Measurements from ENCODE around the gene RPS21.

DNA sequence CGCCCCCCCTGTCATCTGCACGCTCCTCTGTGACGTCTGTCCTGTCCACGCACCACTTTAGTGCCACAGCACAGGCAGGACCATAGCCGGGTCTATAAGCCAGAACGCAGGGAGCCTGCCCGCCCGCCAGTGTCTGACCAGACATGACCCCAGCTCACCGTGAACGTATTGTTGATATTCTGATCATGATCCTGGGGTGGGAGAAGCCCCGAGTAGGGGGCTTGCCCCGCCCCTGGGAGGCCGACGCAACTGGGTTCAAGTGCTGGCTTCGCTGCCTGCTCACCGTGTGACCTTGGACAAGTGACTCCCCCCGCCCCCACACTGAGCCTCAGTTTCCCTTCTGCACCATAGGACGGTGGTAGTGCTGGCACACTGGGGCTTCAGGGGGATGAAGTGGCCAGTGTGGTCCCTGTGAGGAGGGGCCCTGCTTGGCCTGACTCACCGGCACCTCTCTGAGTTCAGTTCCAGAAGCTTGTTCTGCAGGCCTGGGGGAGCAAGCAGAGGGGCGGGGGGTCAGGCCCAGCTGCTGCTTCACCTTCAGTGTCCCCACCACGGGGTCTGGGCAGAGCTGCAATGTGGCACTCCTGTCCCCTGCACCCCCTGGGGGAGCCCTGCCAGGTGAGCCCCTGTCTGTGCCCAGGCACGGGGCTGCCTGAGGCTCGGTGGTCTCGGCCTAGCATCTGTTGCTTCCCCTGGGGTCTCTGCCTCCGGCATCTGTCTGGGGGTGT is 31.2 kb downstream of the RPS21 start:
- no peak for TF ChIP-seq EZH2 (IDR thresholded peaks at IDR 0.05; ENCODE audit: insufficient read depth, poor library complexity, severe bottlenecking)
- no peak for TF ChIP-seq EZH2phosphoT487 (IDR thresholded peaks at IDR 0.05; ENCODE audit: insufficient read depth, low read depth)

Data from GM23248 (cell line).